Activated naive CD4-positive, alpha-beta T cell treated with anti-CD3 and anti-CD28 coated beads, Interleukin-2, amount 50 U/mL, for 24 hours (primary cell): Measurements from ENCODE around the gene TOX3.

Source experiments
- H3K27ac Mint-ChIP-seq: one replicate; pipeline ENCODE4 v1.8.0; 2021; ENCODE audit warnings: mild to moderate bottlenecking, mixed read lengths
- H3K27me3 Mint-ChIP-seq: one replicate; pipeline ENCODE4 v1.8.0; 2021; ENCODE audit warnings: mixed read lengths
- H3K36me3 Mint-ChIP-seq: one replicate; pipeline ENCODE4 v1.8.0; 2021; ENCODE audit warnings: mixed read lengths
- H3K4me1 Mint-ChIP-seq: one replicate; pipeline ENCODE4 v1.8.0; 2021; ENCODE audit warnings: mixed read lengths
- H3K4me3 Mint-ChIP-seq: one replicate; pipeline ENCODE4 v1.8.0; 2021; ENCODE audit warnings: mild to moderate bottlenecking, mixed read lengths
- H3K9me3 Mint-ChIP-seq: one replicate; pipeline ENCODE4 v1.8.0; 2021; ENCODE audit warnings: mixed read lengths

Gene TOX3

DNA sequence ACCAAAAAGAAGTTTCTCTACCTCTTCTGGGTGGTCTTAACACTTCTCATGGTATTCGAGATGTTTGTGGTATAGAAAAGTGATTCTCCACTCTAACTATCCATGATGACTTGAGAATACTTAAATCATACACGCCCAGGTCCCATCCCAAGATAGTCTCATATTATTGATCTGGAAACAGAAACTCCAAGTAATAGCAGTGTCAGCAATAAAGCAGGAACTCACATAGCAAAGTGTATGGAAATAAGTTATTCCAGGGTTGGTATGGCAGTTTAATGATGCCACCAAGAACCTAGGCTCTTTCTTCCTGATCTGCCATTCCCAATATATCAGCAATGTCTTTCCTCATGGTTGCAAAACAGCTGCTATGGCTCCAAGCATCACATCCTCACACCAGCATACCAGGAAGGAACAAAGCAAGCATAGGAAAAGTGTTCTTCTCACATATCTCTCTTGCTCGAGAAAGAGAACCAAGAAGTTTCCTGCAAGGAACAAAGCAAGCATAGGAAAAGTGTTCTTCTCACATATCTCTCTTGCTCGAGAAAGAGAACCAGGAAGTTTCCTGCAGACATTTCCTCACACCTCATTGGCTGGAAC, 23.6 kb upstream of the TOX3 start:
- no peaks in the 10 kb centered on the region for H3K4me1 Mint-ChIP-seq
- peaks cover 21% of the 10 kb centered on the region for H3K9me3 Mint-ChIP-seq
- H3K27ac Mint-ChIP-seq, result no peak overlapping the region
- peaks cover under 1% of the 10 kb centered on the region for H3K27me3 Mint-ChIP-seq
- no peak overlapping the region for H3K4me3 Mint-ChIP-seq
- no peaks in the 10 kb centered on the region for H3K36me3 Mint-ChIP-seq

DNA sequence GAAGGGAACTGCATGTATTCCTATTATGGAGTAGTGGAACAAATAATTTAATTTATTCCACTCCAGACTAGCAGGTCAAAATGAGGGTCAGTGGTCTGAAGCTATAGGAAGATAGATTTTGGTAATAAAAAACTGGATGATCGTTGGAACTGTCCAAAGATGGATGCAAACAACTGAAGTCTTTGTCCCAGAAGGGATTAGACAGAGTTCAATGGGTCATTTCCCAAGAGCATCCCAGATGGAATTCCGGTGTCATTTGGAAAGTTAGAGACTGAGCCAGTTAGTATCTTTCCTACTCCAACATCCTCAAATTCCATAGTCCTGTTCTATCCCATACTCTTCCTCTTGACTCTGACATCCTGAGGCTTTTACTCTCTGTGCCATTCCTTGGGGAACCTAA, 22.8 kb upstream of the TOX3 start:
- H3K4me3 Mint-ChIP-seq, result no peak overlapping the region
- H3K36me3 Mint-ChIP-seq, result no peaks in the 10 kb centered on the region
- H3K27ac Mint-ChIP-seq, result no peak overlapping the region
- H3K9me3 Mint-ChIP-seq, result peaks cover 17% of the 10 kb centered on the region
- no peaks in the 10 kb centered on the region for H3K27me3 Mint-ChIP-seq
- H3K4me1 Mint-ChIP-seq, result no peaks in the 10 kb centered on the region

GRCh38 chr16:52568983-52569690, 22.2 kb upstream of the TOX3 start:
- Mint-ChIP-seq H3K27ac (no peak overlapping the region), H3K4me1 (no peaks in the 10 kb centered on the region), H3K36me3 (no peaks in the 10 kb centered on the region), H3K9me3 (peaks cover 16% of the 10 kb centered on the region), H3K27me3 (no peaks in the 10 kb centered on the region), H3K4me3 (no peak overlapping the region)

DNA sequence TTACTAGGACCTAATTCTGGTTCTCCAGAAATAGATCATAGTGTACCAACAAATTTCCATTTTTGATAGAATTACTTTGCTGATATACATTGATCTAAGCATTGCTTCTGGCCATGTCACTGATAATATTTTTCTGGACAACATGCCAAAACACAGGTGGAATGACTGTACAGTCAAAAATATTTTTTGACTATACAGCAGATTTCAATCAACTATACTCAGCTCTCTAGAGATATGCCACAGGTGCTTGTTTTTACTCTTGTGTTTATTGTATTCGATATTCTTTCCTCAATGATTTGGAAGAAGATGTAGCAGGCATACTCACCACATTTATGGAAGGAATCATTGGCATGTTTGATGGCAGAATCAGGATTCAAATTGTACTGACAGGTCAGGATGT, 21.6 kb upstream of the TOX3 start:
- Mint-ChIP-seq H3K4me3 (no peak overlapping the region), H3K4me1 (no peaks in the 10 kb centered on the region), H3K27me3 (no peaks in the 10 kb centered on the region), H3K27ac (no peak overlapping the region), H3K36me3 (no peaks in the 10 kb centered on the region), H3K9me3 (peaks cover 16% of the 10 kb centered on the region)

DNA sequence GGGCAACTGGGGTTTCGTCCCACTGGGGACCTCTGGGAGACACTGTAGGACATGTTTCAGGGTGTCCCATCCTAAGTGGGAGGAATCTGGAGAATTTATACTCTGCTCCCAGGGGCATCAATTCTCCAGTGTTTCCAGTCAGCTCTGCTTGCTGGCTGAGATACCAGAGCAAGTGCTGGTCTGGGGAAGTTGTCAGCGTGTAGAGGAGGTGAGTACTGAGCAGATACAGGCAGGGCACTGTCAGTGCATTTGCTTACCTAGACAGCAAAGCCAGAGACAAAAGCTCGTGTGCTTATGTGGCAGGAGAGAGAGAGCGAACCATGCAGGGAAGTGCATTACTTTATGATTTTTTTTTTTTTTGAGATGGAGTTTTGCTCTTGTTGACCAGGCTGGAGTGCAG, 20.2 kb upstream of the TOX3 start:
- H3K27me3 Mint-ChIP-seq, result peaks cover 2% of the 10 kb centered on the region
- no peak overlapping the region for H3K4me3 Mint-ChIP-seq
- no peaks in the 10 kb centered on the region for H3K36me3 Mint-ChIP-seq
- peaks cover 6% of the 10 kb centered on the region for H3K9me3 Mint-ChIP-seq
- peak overlapping the region; percentile 30 for H3K27ac Mint-ChIP-seq
- no peaks in the 10 kb centered on the region for H3K4me1 Mint-ChIP-seq

DNA sequence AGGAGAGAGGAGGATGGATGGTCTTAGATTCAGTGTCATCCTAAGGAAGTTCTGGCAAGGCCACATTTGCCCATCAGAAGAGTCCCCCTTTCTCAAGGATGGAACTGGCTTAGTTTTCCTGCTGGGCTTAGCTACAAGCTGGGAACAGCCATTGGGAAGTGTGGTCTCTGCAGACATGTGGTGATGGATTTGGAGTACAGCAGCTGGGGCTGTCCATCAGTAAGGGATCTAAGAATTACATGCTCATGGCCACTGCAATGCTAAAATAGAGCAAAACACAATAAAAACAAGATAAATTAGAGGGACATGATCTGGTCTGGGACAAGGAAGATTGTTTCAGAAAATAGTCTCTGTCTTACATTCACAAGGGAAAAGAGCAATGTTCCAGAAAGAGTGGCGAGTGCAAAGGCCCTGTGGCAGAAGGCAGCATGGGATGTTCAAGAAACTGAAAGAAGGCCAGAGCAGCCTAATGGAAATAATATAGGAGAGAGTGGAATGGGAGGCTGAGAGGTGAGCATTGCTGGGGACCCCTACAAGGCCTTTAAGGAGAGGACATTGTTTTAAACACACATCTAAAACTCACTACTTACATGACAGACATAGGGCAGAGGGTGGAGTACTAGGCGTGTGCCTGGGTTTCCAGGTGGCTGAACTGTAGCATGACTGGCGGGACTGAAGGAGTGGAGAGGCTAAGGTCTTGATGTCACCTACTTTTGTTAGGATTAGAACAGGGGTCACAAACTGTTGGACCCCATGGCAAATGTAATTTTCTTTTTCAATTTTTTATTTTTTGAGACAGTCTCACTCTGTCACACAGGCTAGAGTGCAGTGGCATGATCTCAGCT, 17.0 kb upstream of the TOX3 start:
- H3K36me3 Mint-ChIP-seq, result no peaks in the 10 kb centered on the region
- no peak overlapping the region for H3K4me3 Mint-ChIP-seq
- no peaks in the 10 kb centered on the region for H3K4me1 Mint-ChIP-seq
- peaks cover 14% of the 10 kb centered on the region for H3K9me3 Mint-ChIP-seq
- H3K27me3 Mint-ChIP-seq, result peaks cover 6% of the 10 kb centered on the region
- no peak overlapping the region for H3K27ac Mint-ChIP-seq

DNA sequence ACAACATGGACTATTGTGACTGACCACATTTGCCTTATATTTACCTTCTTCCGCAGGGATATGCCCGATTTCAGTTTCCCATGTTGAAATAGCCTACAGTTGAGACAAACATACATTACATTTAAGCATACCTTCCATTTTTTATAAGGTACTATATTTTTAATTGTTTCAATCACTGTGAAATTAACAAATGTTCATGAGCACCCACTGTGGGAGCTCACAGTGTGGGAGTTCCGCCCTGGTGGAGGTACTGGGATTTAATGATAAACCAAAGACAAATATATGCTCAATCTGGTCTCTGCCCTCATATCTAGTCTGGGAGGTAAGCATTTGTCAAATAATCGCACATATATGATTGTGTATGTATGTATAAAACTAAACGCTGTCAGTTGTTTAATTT, 15.8 kb upstream of the TOX3 start:
- Mint-ChIP-seq H3K4me1 (no peaks in the 10 kb centered on the region), H3K36me3 (no peaks in the 10 kb centered on the region), H3K27me3 (peaks cover 6% of the 10 kb centered on the region), H3K9me3 (peaks cover 14% of the 10 kb centered on the region), H3K27ac (no peak overlapping the region), H3K4me3 (no peak overlapping the region)

DNA sequence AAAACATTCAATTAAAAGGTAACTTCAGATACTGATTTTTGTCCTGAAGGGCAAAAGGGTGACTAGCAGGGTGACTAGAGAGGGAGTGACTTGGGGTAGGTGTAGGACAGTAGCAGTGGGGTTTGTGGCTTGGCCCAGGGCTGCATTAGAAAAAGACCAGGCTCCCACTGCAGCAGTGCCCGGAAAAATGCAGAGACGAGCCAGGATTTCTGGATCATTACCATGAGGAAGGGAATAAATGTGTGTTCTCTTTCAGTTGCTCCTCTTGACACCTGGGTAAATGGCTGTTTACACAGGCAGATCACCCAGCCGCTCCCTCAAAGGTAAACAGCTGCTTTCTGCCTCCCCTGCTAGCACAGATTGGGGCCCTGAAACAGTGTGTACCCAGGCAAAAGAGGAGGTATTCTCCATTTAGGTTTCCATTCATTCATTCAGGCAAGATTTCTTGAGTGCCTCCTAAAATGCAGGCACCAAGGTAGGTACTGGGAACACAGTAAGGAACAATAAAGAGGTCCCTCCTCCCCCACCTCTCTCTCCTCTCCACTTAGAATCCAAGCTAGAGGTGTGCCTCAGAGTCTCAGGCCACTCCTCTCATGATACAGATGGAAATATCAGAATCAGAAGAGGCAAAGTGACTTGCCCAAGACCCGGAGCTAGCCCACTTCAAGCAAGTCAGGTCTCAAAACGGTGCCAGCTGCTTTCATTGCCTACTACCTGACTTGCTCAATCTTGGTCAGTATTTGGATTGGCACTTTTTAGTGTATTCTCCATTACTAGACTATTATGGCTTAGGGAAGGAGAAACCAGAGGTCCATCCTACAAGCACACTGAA, 15.2 kb upstream of the TOX3 start:
- H3K4me1 Mint-ChIP-seq, result no peaks in the 10 kb centered on the region
- H3K36me3 Mint-ChIP-seq, result no peaks in the 10 kb centered on the region
- no peak overlapping the region for H3K27ac Mint-ChIP-seq
- peaks cover 14% of the 10 kb centered on the region for H3K9me3 Mint-ChIP-seq
- no peak overlapping the region for H3K4me3 Mint-ChIP-seq
- H3K27me3 Mint-ChIP-seq, result peaks cover 6% of the 10 kb centered on the region

GRCh38 chr16:52558448-52558847, 11.5 kb upstream of the TOX3 start:
- no peaks in the 10 kb centered on the region for H3K4me1 Mint-ChIP-seq
- H3K9me3 Mint-ChIP-seq, result peaks cover 24% of the 10 kb centered on the region
- peaks cover 6% of the 10 kb centered on the region for H3K27me3 Mint-ChIP-seq
- no peak overlapping the region for H3K27ac Mint-ChIP-seq
- H3K36me3 Mint-ChIP-seq, result no peaks in the 10 kb centered on the region
- H3K4me3 Mint-ChIP-seq, result no peak overlapping the region

DNA sequence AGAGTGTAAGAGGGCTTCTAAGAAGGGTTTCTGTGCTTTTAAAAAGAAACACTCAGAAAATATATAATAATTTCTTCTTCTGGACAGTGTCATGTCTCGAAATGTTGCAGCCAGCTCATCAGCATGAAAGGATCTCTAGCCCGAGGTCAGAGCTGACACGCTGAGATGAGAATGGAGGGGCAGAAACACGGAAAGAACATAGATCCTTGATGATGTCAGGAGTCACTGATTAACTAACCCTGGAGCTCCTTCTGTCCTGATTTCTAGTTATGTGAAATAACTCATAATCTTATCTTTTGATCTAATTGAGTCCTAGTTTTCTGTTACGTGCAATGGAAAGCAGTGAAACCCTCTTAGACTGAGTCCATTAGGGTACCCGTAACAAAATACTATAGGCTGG, 10.3 kb upstream of the TOX3 start:
- no peak overlapping the region for H3K4me3 Mint-ChIP-seq
- peaks cover 25% of the 10 kb centered on the region for H3K9me3 Mint-ChIP-seq
- H3K27me3 Mint-ChIP-seq, result peaks cover 4% of the 10 kb centered on the region
- no peaks in the 10 kb centered on the region for H3K4me1 Mint-ChIP-seq
- no peak overlapping the region for H3K27ac Mint-ChIP-seq
- H3K36me3 Mint-ChIP-seq, result no peaks in the 10 kb centered on the region

GRCh38 chr16:52556083-52556482, 9.1 kb upstream of the TOX3 start:
- H3K9me3 Mint-ChIP-seq, result peaks cover 18% of the 10 kb centered on the region
- no peak overlapping the region for H3K4me3 Mint-ChIP-seq
- no peaks in the 10 kb centered on the region for H3K36me3 Mint-ChIP-seq

GRCh38 chr16:52555572-52555971, 8.6 kb upstream of the TOX3 start:
- Mint-ChIP-seq H3K9me3 (peaks cover 16% of the 10 kb centered on the region), H3K4me1 (no peaks in the 10 kb centered on the region), H3K4me3 (no peak overlapping the region), H3K36me3 (no peaks in the 10 kb centered on the region), H3K27me3 (peaks cover 2% of the 10 kb centered on the region), H3K27ac (no peak overlapping the region)

More at GRCh38 chr16:52556083-52556482, 9.1 kb upstream of the TOX3 start:
- Mint-ChIP-seq H3K27me3 (peaks cover 1% of the 10 kb centered on the region), H3K27ac (no peak overlapping the region), H3K4me1 (no peaks in the 10 kb centered on the region)

- no peak overlapping the region for H3K27ac Mint-ChIP-seq
- H3K4me1 Mint-ChIP-seq, result no peaks in the 10 kb centered on the region
- H3K4me3 Mint-ChIP-seq, result no peak overlapping the region
- H3K27me3 Mint-ChIP-seq, result peaks cover 2% of the 10 kb centered on the region
- peaks cover 16% of the 10 kb centered on the region for H3K9me3 Mint-ChIP-seq
- H3K36me3 Mint-ChIP-seq, result no peaks in the 10 kb centered on the region
Measured at GRCh38 chr16:52554334-52554733, 7.4 kb upstream of the TOX3 start.

DNA sequence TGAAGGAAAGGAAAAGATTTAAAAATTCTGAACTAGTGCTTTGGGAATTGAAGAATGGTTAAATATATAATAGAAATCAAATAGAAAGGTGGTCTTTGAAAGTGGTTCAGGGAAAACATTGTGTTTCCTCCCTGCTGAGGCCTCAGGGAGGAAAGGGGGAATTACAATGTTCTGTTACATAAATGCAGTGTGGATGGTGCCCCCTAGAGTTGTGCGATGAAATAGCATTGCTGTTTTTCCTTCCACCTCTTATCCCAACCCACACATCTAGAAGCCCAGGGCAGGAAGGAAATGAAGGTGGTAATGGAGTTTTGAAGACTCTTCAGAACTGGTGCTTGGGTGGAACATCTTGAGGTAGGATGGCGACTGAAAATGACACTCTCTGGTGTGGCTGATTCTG, 6.4 kb upstream of the TOX3 start:
- Mint-ChIP-seq H3K4me1 (no peaks in the 10 kb centered on the region), H3K4me3 (no peak overlapping the region), H3K27ac (no peak overlapping the region), H3K27me3 (peaks cover 9% of the 10 kb centered on the region), H3K9me3 (peaks cover 16% of the 10 kb centered on the region), H3K36me3 (no peaks in the 10 kb centered on the region)

DNA sequence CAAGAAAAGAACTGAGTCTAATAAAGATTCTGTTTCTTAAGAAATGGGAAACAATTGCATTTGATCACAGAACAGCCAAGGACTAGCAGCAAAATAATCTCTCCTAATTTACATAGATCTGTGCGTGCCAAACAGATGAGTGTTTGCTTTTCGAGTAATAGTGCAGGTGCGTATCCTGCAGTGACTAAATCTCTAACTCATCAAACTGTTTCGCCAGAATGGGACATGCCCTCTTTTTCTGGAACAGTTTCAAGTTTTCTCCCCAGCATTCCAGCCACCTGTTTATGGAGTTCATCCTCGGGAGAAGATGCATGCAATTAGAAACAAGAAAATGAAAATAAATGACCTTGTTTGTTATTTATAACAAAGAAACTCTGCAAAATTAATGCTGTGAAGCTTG, 5.7 kb upstream of the TOX3 start:
- Mint-ChIP-seq H3K4me3 (no peak overlapping the region), H3K36me3 (no peaks in the 10 kb centered on the region), H3K4me1 (peaks cover 2% of the 10 kb centered on the region), H3K27me3 (peaks cover 15% of the 10 kb centered on the region), H3K9me3 (peaks cover 16% of the 10 kb centered on the region), H3K27ac (no peak overlapping the region)
